Right renal pelvis (tissue), 4 donors: ENCODE results near the gene RPLP2. TPM values are rescaled to one million over a fixed set of nuclear protein-coding genes. Genes with fewer than 3 reads are reported as not detected.

Experiments used
- DNase-seq, 4 donors: peaks; one replicate each; pipeline ENCODE4 v3.0.0-alpha.2; 2013; ENCODE audit warnings: low read depth in 4 of 4, low spot score in 3 of 4, missing footprints in 1 of 4
- polyA plus RNA-seq, 4 donors: library from polyadenylated mRNA; unstranded; fragments of 120-200 nt; gene quantifications; one replicate each; pipeline ENCODE4 v1.2.1, GENCODE V29; 2013; ENCODE audit not compliant: insufficient read length in 4 of 4

The RPLP2 gene
- polyA plus RNA-seq, 4 donors, result 857 to 1,329 (median 1,011) TPM

GRCh38 chr11:833114-833791, 23.5 kb downstream of the RPLP2 start:
- no peak for DNase-seq

GRCh38 chr11:833849-834311, 24.1 kb downstream of the RPLP2 start:
- no peak for DNase-seq

- DNase-seq, result no peak
Observed at GRCh38 chr11:834371-835316, 24.9 kb downstream of the RPLP2 start.

DNA sequence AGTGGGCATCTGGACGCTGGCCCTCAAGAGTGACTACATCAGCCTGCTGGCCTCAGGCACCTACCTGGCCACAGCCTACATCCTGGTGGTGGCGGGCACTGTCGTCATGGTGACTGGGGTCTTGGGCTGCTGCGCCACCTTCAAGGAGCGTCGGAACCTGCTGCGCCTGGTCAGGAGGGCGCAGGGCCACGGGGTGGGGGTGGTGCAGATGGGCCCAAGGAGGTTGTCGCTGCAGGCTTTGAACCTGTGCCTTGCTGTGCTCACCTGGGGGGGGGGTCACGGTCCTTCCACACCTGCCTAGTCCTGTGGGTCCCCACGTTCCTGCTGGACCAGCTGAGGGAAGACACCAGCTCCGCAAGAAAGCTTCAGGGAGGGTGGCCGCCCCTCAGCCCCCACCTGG, 26.5 kb downstream of the RPLP2 start:
- no peak for DNase-seq

GRCh38 chr11:836700-837099, 26.9 kb downstream of the RPLP2 start:
- DNase-seq, result no peak

DNA sequence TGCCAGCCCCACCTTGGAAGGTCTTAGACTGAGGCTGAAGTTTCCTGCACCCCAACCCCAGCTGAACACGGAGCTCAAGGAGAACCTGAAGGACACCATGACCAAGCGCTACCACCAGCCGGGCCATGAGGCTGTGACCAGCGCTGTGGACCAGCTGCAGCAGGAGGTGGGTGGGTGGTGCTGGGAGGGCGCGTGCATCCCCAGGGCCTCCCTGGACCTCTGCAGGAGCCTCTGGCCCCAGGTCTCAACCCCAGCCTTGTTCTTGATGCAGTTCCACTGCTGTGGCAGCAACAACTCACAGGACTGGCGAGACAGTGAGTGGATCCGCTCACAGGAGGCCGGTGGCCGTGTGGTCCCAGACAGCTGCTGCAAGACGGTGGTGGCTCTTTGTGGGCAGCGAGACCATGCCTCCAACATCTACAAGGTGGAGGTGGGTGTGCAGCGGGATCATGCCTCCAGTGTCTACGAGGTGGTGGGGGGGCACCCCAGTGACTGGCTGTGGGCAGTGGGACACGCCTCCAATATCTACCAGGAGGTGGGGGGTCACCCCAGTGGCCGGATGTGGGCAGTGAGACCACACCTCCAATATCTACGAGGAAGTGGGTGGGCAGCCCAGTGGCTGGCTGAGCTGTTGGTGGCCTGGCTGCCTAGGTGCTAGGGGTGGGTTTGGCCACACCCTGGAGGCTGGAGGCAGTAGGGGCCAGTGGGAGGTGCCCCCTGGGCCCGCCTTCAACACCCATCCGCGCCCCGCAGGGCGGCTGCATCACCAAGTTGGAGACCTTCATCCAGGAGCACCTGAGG, 27.6 kb downstream of the RPLP2 start:
- no peak for DNase-seq

DNA sequence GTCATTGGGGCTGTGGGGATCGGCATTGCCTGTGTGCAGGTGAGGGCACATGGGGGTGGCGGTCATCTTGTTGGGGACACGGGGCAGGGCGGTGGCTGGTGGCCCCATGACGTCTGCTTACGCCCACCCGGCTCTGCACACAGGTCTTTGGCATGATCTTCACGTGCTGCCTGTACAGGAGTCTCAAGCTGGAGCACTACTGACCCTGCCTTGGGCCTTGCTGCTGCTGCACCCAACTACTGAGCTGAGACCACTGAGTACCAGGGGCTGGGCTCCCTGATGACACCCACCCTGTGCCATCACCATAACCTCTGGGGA, 28.2 kb downstream of the RPLP2 start:
- DNase-seq, result no peak

- DNase-seq, result no peak
Observed at GRCh38 chr11:838441-839279, 28.9 kb downstream of the RPLP2 start.

- DNase-seq, result no peak
Observed at GRCh38 chr11:839280-839623, 29.5 kb downstream of the RPLP2 start.

- no peak for DNase-seq
Observed at GRCh38 chr11:839875-840617, 30.3 kb downstream of the RPLP2 start.

DNA sequence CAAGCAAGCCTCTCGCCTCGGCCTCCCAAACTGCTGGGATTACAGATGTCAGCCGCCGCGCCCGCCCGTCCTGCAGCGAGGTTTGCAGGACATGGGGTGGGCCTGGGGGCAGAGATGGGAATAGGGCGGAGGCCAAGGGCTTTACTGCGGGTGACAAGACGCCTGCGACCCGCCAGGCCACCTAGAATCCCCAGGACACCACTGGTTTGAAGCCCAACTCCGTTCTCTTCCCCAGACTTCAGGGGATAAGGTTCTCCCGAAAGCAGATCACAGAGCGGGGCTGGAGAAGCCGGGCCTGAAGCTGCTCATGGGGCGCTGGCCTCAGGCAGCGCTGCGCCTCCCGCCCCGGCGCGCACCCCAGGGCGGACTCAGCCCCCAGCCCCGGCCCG, 32.2 kb downstream of the RPLP2 start:
- no peak for DNase-seq

- DNase-seq, result peak in 1 of 4 donors; percentile 86
Observed at GRCh38 chr11:842370-843002, 32.7 kb downstream of the RPLP2 start, which contains the start of the genes POLR2L and TSPAN4. TSS of gene POLR2L (minus strand) at chr11:842529. CDS start at chr11:842508, 21 bp downstream. TSS of gene TSPAN4 (plus strand) at chr11:842852. CDS start at chr11:850305, 7,453 bp downstream.

GRCh38 chr11:843086-843734, 33.4 kb downstream of the RPLP2 start:
- DNase-seq, result no peak

DNA sequence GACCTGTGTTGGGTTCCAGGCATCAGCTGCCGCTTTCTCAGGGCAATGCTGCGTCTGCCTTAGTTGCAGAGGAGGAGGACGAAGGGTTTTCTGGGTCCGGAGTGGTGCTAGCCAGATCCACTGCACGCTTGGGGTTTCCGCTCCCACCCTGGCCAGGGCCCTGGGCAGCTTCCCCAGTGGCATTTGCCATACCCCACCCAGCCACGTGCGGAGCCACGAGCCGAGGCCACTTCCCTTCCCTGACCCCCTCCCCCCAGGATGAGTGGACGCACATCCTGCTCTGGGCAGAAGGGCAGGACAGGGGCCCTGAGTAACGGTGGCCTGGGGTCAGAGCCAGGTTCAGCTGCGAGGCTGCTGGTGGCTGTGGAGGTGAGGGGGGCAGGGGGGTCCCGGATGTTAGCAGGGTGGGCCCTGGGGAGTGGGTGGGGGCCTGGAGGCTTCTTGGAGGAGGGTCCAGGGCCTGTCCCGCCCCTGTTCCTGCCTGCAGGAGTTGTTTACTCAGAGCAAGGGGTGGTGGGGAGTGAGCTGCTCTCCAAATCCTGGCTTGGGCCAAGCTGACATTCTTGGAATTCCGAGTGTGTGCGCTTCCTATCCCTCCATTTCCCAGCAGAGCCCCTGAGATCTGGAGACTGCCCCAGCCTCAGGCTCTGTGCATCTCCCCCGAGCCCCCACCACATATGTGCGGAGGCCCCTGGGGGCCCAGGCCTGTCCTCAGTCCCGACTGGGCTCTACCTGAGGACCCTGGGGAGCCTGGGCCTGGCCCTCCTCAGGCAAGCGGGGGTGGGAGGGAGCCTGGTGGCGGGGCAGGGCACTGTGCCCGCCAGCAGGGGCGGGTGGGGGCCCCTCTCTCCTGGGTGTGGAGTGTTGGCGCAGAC, 34.3 kb downstream of the RPLP2 start:
- DNase-seq, result no peak

DNA sequence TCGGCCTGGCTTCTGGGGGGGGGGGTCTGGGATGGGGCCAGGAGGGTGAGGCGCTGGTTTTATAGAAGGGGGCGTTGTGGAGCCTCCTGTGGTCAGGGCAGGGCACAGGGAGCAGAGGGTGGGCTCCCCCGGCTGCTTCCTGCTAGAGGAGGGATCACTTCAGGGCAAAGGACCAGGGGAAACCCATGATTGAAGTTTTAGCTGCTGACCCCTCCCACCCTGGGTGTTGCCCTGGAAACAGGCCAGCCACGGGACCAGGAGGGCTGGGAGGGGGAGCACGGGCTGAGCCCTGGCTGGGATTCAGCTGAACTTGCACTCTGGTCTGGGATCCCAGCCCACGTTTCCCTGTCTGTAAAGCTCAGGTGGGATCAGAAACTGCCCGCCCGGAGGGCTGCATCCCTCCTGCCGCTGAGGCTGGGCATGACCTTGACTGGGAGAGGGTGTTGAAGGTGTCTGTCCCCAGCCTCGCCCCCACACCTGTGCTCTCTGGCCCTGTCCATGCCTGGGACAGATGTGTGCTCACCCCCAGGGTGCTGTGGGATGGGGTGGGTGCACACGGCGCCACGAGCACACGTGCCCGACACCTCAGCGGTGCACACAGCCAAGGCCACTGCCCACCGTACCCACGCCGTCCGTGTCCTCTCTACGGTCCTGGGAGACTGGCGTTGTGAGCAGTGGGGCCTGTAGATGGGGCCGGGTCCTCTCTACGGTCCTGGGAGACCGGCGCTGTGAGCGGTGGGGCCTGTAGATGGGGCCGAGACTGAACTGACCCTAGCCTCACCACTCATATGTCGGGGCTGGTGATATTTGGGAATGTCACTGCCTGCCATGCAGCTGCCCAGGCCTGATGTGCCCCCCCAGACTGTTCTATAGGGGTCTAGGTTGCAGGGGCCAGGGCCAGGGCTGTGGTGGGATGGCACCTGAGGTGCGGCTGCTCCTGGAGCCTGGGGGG, 35.2 kb downstream of the RPLP2 start:
- DNase-seq, result peak in 1 of 4 donors; percentile 82

GRCh38 chr11:845872-846495, 36.2 kb downstream of the RPLP2 start:
- DNase-seq, result no peak
